Femur (tissue), 1 donor: ENCODE data around the gene PCSK5.
A peak's percentile ranks its signal among the peaks of the same experiment; 100 is the strongest.
"Not testable (repeated sequence)": the region's sequence is repeated elsewhere in the genome, so short reads cannot be mapped to it uniquely, and the experiment has no call there.

Experiments
- DNase-seq: peaks from one replicate; pipeline ENCODE4 v3.0.0-alpha.2; 2017

Gene PCSK5

GRCh38 chr9:76330034-76330433, 439.6 kb downstream of the PCSK5 start:
- DNase-seq: no peak

GRCh38 chr9:76333388-76333787, 442.9 kb downstream of the PCSK5 start:
- no peak for DNase-seq

GRCh38 chr9:76333964-76334363, 443.5 kb downstream of the PCSK5 start:
- DNase-seq: no peak

- DNase-seq: no peak
These were observed 445.6 kb downstream of the PCSK5 start for GRCh38 chr9:76336027-76336426.

GRCh38 chr9:76338418-76338817, 447.9 kb downstream of the PCSK5 start:
- DNase-seq: no peak

GRCh38 chr9:76341616-76342015, 451.1 kb downstream of the PCSK5 start:
- no peak for DNase-seq

- no peak for DNase-seq
These were observed 451.7 kb downstream of the PCSK5 start for GRCh38 chr9:76342201-76342600.

GRCh38 chr9:76342858-76343257, 452.4 kb downstream of the PCSK5 start:
- no peak for DNase-seq

- no peak for DNase-seq
These were observed 459.4 kb downstream of the PCSK5 start for GRCh38 chr9:76349865-76350264.

GRCh38 chr9:76351006-76351405, 460.5 kb downstream of the PCSK5 start:
- DNase-seq: no peak

- DNase-seq: no peak
These were observed 461.6 kb downstream of the PCSK5 start for GRCh38 chr9:76352026-76352620.

- DNase-seq: no peak
These were observed 462.8 kb downstream of the PCSK5 start for GRCh38 chr9:76353280-76353679.

- no peak for DNase-seq
These were observed 463.7 kb downstream of the PCSK5 start for GRCh38 chr9:76354221-76354620.

GRCh38 chr9:76355886-76356285, 465.4 kb downstream of the PCSK5 start:
- no peak for DNase-seq

- DNase-seq: no peak
These were observed 467.1 kb downstream of the PCSK5 start for GRCh38 chr9:76357555-76357954.

- DNase-seq: no peak
These were observed 468.3 kb downstream of the PCSK5 start for GRCh38 chr9:76358628-76359280.

GRCh38 chr9:76359365-76359764, 468.9 kb downstream of the PCSK5 start:
- DNase-seq: no peak

GRCh38 chr9:76359766-76360165, 469.3 kb downstream of the PCSK5 start:
- no peak for DNase-seq

GRCh38 chr9:76362332-76363031, 472.0 kb downstream of the PCSK5 start:
- not testable (repeated sequence) for DNase-seq

- no peak for DNase-seq
These were observed 472.5 kb downstream of the PCSK5 start for GRCh38 chr9:76363032-76363395.

- no peak for DNase-seq
These were observed 474.6 kb downstream of the PCSK5 start for GRCh38 chr9:76365028-76365427.

GRCh38 chr9:76366275-76366674, 475.8 kb downstream of the PCSK5 start:
- no peak for DNase-seq

- peak; percentile 48 for DNase-seq
These were observed 479.1 kb downstream of the PCSK5 start for GRCh38 chr9:76369583-76369982.

- no peak for DNase-seq
These were observed 480.0 kb downstream of the PCSK5 start for GRCh38 chr9:76370396-76371023.
